Upper lobe of left lung (tissue), 6 donors: Measurements from ENCODE around the gene KCNA1. TPM values are rescaled to one million over a fixed set of nuclear protein-coding genes. Genes with fewer than 3 reads are reported as not detected.

ENCODE experiments used
- ATAC-seq, 2 donors: fragments of 200-7000 bp; cut with Tn5 transposase; one replicate each; pipeline ENCODE4 v1.9.1; 2022; ENCODE audit warnings: mild to moderate bottlenecking in 2 of 2, moderate library complexity in 2 of 2; ENCODE audit not compliant: low FRiP score in 2 of 2
- DNase-seq, 2 donors: peaks; one replicate each; pipeline ENCODE4 v3.0.0-alpha.2; 2019 to 2020
- H3K27ac ChIP-seq, 4 donors: fragments of 200-600 bp; sonication (generic); one replicate each; pipeline ENCODE4 v1.5.1; 2016 to 2019
- H3K27me3 ChIP-seq, 4 donors: fragments of 200-600 bp; sonication (generic); one replicate each; pipeline ENCODE4 v1.5.1; 2017 to 2019
- H3K36me3 ChIP-seq, 4 donors: fragments of 200-600 bp; sonication (generic); one replicate each; pipeline ENCODE4 v1.5.1; 2016 to 2019
- H3K4me1 ChIP-seq, 4 donors: fragments of 200-600 bp; sonication (generic); one replicate each; pipeline ENCODE4 v1.5.1; 2018 to 2019
- H3K4me3 ChIP-seq, 4 donors: fragments of 200-600 bp; sonication (generic); one replicate each; pipeline ENCODE4 v1.5.1; 2017 to 2019; ENCODE audit warnings: mild to moderate bottlenecking in 2 of 4, moderate library complexity in 1 of 4
- H3K9me3 ChIP-seq, 4 donors: fragments of 200-600 bp; sonication (generic); one replicate each; pipeline ENCODE4 v1.5.1; 2018 to 2019
- CTCF ChIP-seq, 6 experiments: fragments of 450-650 bp in 4 of 6; fragments of 200-600 bp in 2 of 6; sonication (generic) in 2 of 6; IDR thresholded peaks; one replicate each; pipeline ENCODE4 v1.5.1; 2016 to 2019; ENCODE audit warnings: antibody characterized with exemption in 6 of 6
- EP300 ChIP-seq, 4 donors: sonication (generic); formaldehyde crosslinking; IDR thresholded peaks; one replicate each; pipeline ENCODE4 v1.5.1; 2017; ENCODE audit warnings: antibody characterized with exemption in 4 of 4, control low read depth in 2 of 4
- POLR2A ChIP-seq, 4 donors: fragments of 450-650 bp; IDR thresholded peaks; one replicate each; pipeline ENCODE4 v1.5.1; 2016 to 2017; ENCODE audit warnings: antibody characterized with exemption in 4 of 4, mild to moderate bottlenecking in 2 of 4
- POLR2AphosphoS5 ChIP-seq, 2 donors: sonication (generic); formaldehyde crosslinking; IDR thresholded peaks; one replicate each; pipeline ENCODE4 v1.5.1; 2017; ENCODE audit warnings: antibody characterized with exemption in 2 of 2
- WGBS, 2 donors: methylation state at CpG; one replicate each; pipeline ENCODE4 v1.1.5; 2017 to 2018; 5-methylcytosine and 5-hydroxymethylcytosine counted together
- total RNA-seq, 6 donors: library from RNA; depleted of rRNA in 4 of 6; stranded (reverse); fragments of >200 nt in 4 of 6; gene quantifications; one replicate each; pipeline versions ENCODE4 v1.1.0 to v1.2.1, GENCODE V29; 2016 to 2021
- donor health status: DM: no; HTN: no; CAD: no; lungs with moderate emphysema.
- donor health status: DM: no; HTN: yes; CAD: no; lungs with severe emphysema.

The KCNA1 gene
- total RNA-seq, 6 donors from 2014 or later, result 0.44 to 2.5 TPM; not detected in 4

- Histone ChIP-seq H3K36me3 (no peaks in the 10 kb centered on the region), H3K27me3 (no peaks in the 10 kb centered on the region), H3K4me1 (no peaks in the 10 kb centered on the region), H3K27ac (no peak overlapping the region), H3K9me3 (no peaks in the 10 kb centered on the region), H3K4me3 (no peak overlapping the region)
- DNase-seq (no peak), ATAC-seq (no peak)
- TF ChIP-seq POLR2A (IDR thresholded peaks at IDR 0.05), result no peak
- no peak for TF ChIP-seq POLR2AphosphoS5 (IDR thresholded peaks at IDR 0.05)
- TF ChIP-seq EP300 (IDR thresholded peaks at IDR 0.05), result no peak
- TF ChIP-seq CTCF (IDR thresholded peaks at IDR 0.05), result no peak
- 86 to 92% methylated on average over 6 to 7 of the region's 7 CpGs for WGBS, 2 donors
These were observed 41.4 kb downstream of the KCNA1 start for GRCh38 chr12:4951083-4951482.

- Histone ChIP-seq H3K4me1 (no peaks in the 10 kb centered on the region), H3K9me3 (no peaks in the 10 kb centered on the region), H3K27ac (no peak overlapping the region), H3K36me3 (no peaks in the 10 kb centered on the region), H3K27me3 (no peaks in the 10 kb centered on the region), H3K4me3 (no peak overlapping the region)
- no peak for TF ChIP-seq POLR2AphosphoS5 (IDR thresholded peaks at IDR 0.05)
- TF ChIP-seq POLR2A (IDR thresholded peaks at IDR 0.05), result no peak
- no peak for TF ChIP-seq EP300 (IDR thresholded peaks at IDR 0.05)
- no peak for TF ChIP-seq CTCF (IDR thresholded peaks at IDR 0.05)
- ATAC-seq (no peak), DNase-seq (no peak)
- WGBS, 2 donors, result 48 to 64% methylated on average over 3 of the region's 3 CpGs
These were observed 41.9 kb downstream of the KCNA1 start for GRCh38 chr12:4951601-4952000.

GRCh38 chr12:4954621-4955354 lies 45.1 kb downstream of the KCNA1 start:
- no peak for ATAC-seq
- no peaks in the 10 kb centered on the region for H3K9me3 ChIP-seq
- DNase-seq, result no peak
- WGBS, 2 donors, result 50 to 58% methylated on average over 10 of the region's 10 CpGs
- no peak overlapping the region for H3K27ac ChIP-seq
- no peaks in the 10 kb centered on the region for H3K27me3 ChIP-seq
- H3K4me1 ChIP-seq, result no peaks in the 10 kb centered on the region
- no peaks in the 10 kb centered on the region for H3K36me3 ChIP-seq
- TF ChIP-seq EP300 (IDR thresholded peaks at IDR 0.05) (no peak), POLR2A (IDR thresholded peaks at IDR 0.05) (no peak), CTCF (IDR thresholded peaks at IDR 0.05) (no peak), POLR2AphosphoS5 (IDR thresholded peaks at IDR 0.05) (no peak)
- H3K4me3 ChIP-seq, result no peak overlapping the region

- no peak for TF ChIP-seq POLR2A (IDR thresholded peaks at IDR 0.05)
- no peak overlapping the region for H3K4me3 ChIP-seq
- no peaks in the 10 kb centered on the region for H3K9me3 ChIP-seq
- H3K27ac ChIP-seq, result no peak overlapping the region
- H3K36me3 ChIP-seq, result no peaks in the 10 kb centered on the region
- ATAC-seq (no peak), DNase-seq (no peak)
- H3K4me1 ChIP-seq, result no peaks in the 10 kb centered on the region
- WGBS, 2 donors, result 38 to 42% methylated on average over 2 of the region's 2 CpGs
- no peaks in the 10 kb centered on the region for H3K27me3 ChIP-seq
These were observed 46.3 kb downstream of the KCNA1 start for GRCh38 chr12:4956054-4956453.

- H3K27ac ChIP-seq, result no peak overlapping the region
- TF ChIP-seq POLR2AphosphoS5 (IDR thresholded peaks at IDR 0.05), result no peak
- TF ChIP-seq POLR2A (IDR thresholded peaks at IDR 0.05), result no peak
- TF ChIP-seq EP300 (IDR thresholded peaks at IDR 0.05), result no peak
- no peak for TF ChIP-seq CTCF (IDR thresholded peaks at IDR 0.05)
- H3K4me1 ChIP-seq, result no peaks in the 10 kb centered on the region
- no peak for ATAC-seq
- 72 to 86% methylated on average over 3 to 10 of the region's 11 CpGs for WGBS, 2 donors
- DNase-seq, result no peak
- no peak overlapping the region for H3K4me3 ChIP-seq
- no peaks in the 10 kb centered on the region for H3K27me3 ChIP-seq
- H3K36me3 ChIP-seq, result no peaks in the 10 kb centered on the region
- H3K9me3 ChIP-seq, result no peaks in the 10 kb centered on the region
These were observed 47.3 kb downstream of the KCNA1 start for GRCh38 chr12:4956968-4957367.
